ENCODE measurements around the gene DPAGT1.

DNA sequence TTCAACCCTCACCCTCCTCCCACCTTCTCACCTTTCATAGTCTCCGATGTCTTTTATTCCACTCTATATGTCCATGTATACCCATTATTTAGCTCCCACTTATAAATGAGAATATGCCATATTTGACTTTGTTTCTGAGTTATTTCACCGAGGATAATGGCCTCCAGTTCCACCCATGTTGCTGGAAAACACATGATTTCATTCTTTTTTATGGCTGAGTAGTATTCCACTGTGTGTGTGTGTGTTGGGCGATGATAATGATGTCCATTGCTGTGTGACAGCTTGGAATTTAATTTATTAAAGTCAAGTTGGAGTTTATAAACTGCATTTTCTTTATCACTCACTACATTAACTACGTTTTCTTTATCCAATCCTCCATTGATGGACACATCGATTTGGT, 16.6 kb upstream of the DPAGT1 start:
- TF ChIP-seq, protein P1, sequence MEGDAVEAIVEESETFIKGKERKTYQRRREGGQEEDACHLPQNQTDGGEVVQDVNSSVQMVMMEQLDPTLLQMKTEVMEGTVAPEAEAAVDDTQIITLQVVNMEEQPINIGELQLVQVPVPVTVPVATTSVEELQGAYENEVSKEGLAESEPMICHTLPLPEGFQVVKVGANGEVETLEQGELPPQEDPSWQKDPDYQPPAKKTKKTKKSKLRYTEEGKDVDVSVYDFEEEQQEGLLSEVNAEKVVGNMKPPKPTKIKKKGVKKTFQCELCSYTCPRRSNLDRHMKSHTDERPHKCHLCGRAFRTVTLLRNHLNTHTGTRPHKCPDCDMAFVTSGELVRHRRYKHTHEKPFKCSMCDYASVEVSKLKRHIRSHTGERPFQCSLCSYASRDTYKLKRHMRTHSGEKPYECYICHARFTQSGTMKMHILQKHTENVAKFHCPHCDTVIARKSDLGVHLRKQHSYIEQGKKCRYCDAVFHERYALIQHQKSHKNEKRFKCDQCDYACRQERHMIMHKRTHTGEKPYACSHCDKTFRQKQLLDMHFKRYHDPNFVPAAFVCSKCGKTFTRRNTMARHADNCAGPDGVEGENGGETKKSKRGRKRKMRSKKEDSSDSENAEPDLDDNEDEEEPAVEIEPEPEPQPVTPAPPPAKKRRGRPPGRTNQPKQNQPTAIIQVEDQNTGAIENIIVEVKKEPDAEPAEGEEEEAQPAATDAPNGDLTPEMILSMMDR (IDR thresholded peaks at IDR 0.05), result no peak
- no peak for TF ChIP-seq POLR2A (IDR thresholded peaks at IDR 0.05)

Measured in uterus (tissue), 2 donors.